Endothelial cell of umbilical vein (primary cell): Measurements from ENCODE around the gene POLN.

Experiments used
- CTCF ChIP-seq, 2 donors: IDR thresholded peaks; 1 replicate in 1 of 2; 2 replicates in 1 of 2; pipeline ENCODE4 v1.5.1; 2011; ENCODE audit warnings: low read length in 2 of 2, mild to moderate bottlenecking in 2 of 2, moderate library complexity in 2 of 2, control low read depth in 1 of 2, inconsistent platforms in 1 of 2, low read depth in 1 of 2; ENCODE audit not compliant: insufficient read depth in 1 of 2; ENCODE audit errors: extremely low read depth in 1 of 2
- EZH2 ChIP-seq: IDR thresholded peaks from 2 replicates; pipeline ENCODE4 v1.6.1; 2012; ENCODE audit warnings: borderline replicate concordance, low read depth, mild to moderate bottlenecking, moderate library complexity, low read length, inconsistent platforms; ENCODE audit not compliant: severe bottlenecking
- GATA2 ChIP-seq: IDR thresholded peaks from 2 replicates; pipeline ENCODE4 v1.7.0; 2011; ENCODE audit warnings: low read depth, mild to moderate bottlenecking, moderate library complexity, mixed read lengths, low read length; ENCODE audit not compliant: insufficient read length, insufficient read depth
- JUN ChIP-seq: IDR thresholded peaks from 2 replicates; pipeline ENCODE4 v1.6.1; 2011; ENCODE audit warnings: borderline replicate concordance, low read depth; ENCODE audit not compliant: insufficient read length, insufficient read depth
- MAX ChIP-seq: IDR thresholded peaks from 2 replicates; pipeline ENCODE4 v1.6.1; 2011; ENCODE audit not compliant: insufficient read depth, insufficient read length
- MYC ChIP-seq: IDR thresholded peaks from one replicate; pipeline ENCODE4 v1.6.1; 2011; ENCODE audit warnings: mild to moderate bottlenecking, low read depth, low read length
- POLR2A ChIP-seq: IDR thresholded peaks from 2 replicates; pipeline ENCODE4 v1.6.1; 2012; ENCODE audit warnings: low read depth, mild to moderate bottlenecking, control low read depth, low read length
- POLR2AphosphoS5 ChIP-seq: IDR thresholded peaks from 2 replicates; pipeline ENCODE4 v1.6.1; 2012; ENCODE audit warnings: low read depth, mild to moderate bottlenecking, control low read depth, low read length, moderate library complexity; ENCODE audit not compliant: insufficient read depth

- TF ChIP-seq CTCF (IDR thresholded peaks at IDR 0.05; ENCODE audit: extremely low read depth in 1 of 2, insufficient read depth in 1 of 2, low read depth in 1 of 2, low read length in 2 of 2) (no peak), POLR2A (no peak), MAX (no peak), EZH2 (no peak), JUN (no peak), GATA2 (no peak), MYC (no peak), POLR2AphosphoS5 (no peak)
Measured at GRCh38 chr4:2250357-2251072, 8.6 kb upstream of the POLN start.
